ENCODE results near the gene PDIK1L.

Gene PDIK1L

DNA sequence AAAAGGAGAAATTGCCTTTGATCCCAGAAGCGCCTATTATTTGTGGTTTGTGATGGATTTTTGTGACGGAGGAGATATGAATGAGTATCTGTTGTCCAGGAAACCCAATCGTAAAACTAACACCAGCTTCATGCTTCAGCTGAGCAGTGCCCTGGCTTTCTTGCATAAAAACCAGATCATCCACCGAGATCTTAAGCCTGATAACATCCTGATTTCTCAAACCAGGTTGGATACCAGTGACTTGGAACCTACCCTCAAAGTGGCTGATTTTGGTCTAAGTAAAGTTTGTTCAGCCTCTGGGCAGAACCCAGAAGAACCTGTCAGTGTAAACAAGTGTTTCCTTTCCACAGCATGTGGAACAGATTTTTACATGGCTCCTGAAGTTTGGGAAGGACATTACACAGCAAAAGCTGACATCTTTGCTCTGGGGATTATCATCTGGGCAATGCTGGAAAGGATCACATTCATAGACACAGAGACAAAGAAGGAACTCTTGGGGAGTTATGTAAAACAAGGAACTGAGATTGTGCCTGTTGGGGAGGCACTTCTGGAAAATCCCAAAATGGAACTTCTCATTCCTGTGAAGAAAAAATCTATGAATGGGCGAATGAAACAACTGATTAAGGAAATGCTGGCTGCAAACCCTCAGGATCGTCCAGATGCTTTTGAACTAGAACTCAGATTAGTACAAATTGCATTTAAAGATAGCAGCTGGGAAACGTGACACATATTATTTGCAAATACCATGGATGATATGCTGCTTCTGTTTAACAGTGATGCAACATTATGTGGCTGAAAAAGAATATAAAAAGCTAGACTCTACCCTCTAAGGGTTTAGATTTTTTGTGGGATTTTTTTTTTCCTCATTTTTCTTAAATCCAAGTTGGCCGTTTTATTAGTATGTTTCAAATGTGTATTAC lies 10.5 kb downstream of the PDIK1L start:
- TF ChIP-seq, protein P1, sequence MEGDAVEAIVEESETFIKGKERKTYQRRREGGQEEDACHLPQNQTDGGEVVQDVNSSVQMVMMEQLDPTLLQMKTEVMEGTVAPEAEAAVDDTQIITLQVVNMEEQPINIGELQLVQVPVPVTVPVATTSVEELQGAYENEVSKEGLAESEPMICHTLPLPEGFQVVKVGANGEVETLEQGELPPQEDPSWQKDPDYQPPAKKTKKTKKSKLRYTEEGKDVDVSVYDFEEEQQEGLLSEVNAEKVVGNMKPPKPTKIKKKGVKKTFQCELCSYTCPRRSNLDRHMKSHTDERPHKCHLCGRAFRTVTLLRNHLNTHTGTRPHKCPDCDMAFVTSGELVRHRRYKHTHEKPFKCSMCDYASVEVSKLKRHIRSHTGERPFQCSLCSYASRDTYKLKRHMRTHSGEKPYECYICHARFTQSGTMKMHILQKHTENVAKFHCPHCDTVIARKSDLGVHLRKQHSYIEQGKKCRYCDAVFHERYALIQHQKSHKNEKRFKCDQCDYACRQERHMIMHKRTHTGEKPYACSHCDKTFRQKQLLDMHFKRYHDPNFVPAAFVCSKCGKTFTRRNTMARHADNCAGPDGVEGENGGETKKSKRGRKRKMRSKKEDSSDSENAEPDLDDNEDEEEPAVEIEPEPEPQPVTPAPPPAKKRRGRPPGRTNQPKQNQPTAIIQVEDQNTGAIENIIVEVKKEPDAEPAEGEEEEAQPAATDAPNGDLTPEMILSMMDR (IDR thresholded peaks at IDR 0.05; ENCODE audit: borderline replicate concordance, insufficient read depth, low read depth, low read length): no peak
- H3K4me3 ChIP-seq (ENCODE audit: low read depth, low read length): no peak overlapping the region

DNA sequence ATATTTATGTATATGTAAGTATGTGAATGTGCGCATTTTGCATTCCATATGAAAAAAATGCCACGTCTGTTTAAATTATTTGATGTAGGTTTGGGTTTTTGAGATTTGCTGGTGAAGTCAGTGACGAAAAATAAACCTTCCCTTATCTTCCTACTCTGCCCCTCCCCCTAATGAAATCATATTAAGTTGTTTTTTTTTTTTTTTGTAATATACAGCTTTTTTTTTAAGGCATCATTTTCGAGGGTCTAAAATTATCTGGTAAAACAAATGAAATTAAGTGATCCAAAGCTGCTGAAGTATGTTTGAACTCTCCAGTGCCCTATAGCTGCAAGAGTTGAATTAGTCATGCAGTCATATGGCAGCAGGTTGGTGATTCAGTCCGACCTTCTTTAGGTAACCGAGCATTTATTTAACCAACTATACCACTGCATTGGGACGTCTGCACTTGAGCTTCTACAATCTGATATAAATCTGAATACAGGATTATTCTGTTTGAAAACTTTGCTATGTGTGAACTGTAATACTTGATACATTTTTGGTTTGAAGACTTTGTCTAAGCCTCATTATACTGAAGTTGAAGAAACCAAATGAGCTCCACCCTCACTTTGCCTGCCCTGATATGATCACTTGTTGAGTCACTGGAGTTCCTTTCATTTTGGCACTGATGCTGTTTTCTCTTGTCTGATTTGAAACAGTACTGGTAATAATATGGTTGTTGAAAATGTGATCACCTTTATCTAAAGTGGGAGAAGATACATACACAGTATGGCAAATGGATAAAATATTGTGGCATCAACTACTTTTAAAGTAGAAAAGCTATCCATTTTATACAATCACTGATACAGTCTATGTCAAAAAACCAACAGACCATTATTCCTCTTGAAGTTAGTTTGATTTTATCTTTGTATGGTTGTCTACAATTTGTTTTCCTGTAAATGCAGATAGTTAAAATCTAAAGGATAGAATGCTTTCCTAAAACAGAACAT lies 11.7 kb downstream of the PDIK1L start:
- TF ChIP-seq, protein P1 (IDR thresholded peaks at IDR 0.05; ENCODE audit: borderline replicate concordance, insufficient read depth, low read depth, low read length): no peak
- no peak overlapping the region for H3K4me3 ChIP-seq (ENCODE audit: low read depth, low read length)

DNA sequence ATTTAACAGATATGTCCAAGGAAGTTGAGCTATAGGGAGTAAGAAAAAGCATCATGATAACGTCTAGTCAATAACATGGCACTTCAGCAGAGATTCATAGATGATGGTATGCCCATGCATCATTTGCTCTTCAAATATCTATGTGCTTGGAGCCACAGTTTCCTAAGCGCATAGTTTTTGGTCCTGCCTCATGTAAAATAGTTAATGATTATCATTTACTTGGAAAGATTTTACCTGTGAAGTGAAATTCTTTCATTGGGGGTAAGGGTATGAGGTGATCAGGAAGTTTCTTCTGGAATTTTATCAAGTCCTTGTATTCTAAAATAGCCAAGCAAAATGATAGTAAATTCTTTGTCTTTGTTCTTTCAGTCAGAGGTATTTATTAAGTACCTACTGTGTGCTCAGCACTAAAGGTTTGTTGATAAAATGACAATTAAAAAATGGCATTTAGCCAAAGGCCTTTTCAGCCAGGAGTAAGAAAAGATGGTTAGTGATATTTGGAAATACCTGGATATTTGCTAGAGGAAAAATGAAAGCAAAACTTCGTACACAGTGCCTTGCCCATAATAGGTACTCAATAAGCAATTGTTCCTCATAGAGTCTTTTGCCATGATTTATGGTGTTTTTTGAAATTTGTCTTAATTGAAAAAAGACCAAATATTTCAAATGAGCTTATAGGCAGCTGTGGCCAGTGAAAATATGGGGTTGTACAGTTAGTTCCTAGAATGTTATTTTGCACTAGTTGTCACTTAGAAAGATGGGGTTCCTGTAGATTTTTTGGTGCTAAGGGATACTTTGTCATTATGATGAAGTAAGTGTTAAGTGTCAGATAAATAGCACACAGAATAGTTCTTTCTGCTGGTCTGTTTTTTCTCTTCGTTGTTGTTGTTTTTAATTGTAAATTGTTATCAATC lies 13.1 kb downstream of the PDIK1L start:
- TF ChIP-seq, protein P1 (IDR thresholded peaks at IDR 0.05; ENCODE audit: borderline replicate concordance, insufficient read depth, low read depth, low read length): no peak
- H3K4me3 ChIP-seq (ENCODE audit: low read depth, low read length): no peak overlapping the region

DNA sequence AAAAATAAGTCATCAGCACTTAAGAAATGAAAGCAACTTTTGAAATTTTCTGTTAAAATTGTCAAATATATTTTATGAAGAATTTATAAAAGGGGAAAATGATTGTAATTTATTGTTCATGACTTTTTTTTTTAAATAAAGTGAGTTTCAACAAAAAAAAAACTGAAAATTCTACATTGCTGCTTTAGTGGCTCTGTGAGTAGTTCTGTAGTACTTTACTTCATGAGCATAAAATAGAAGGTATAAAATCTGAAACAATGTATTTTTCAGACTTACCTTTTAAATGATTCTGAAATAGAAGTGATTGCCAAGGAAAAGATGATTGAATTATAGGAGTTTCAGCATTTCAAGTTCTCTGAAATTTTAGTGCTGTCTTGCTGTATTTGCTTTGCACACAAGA lies 13.8 kb downstream of the PDIK1L start:
- TF ChIP-seq, protein P1 (IDR thresholded peaks at IDR 0.05; ENCODE audit: borderline replicate concordance, insufficient read depth, low read depth, low read length): no peak
- H3K4me3 ChIP-seq (ENCODE audit: low read depth, low read length): no peak overlapping the region

DNA sequence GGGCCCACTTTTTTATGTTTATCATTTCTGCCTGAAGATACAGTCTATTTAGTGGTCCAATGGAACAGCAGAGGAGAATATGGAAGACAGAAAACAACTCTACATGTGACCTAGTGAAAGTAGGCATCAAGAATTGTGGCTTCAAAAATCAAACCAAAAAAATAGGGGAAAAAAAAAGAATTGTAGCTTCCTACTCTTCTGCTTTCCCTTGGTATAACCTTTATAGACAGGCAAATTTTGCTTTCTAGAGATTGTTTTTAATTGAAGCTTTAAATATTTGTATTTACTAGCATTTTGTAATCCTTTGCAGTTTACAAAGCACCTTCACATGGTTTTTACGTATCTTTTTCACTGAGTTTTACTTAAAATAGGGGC lies 14.3 kb downstream of the PDIK1L start:
- TF ChIP-seq, protein P1 (IDR thresholded peaks at IDR 0.05; ENCODE audit: borderline replicate concordance, insufficient read depth, low read depth, low read length): no peak
- no peak overlapping the region for H3K4me3 ChIP-seq (ENCODE audit: low read depth, low read length)

DNA sequence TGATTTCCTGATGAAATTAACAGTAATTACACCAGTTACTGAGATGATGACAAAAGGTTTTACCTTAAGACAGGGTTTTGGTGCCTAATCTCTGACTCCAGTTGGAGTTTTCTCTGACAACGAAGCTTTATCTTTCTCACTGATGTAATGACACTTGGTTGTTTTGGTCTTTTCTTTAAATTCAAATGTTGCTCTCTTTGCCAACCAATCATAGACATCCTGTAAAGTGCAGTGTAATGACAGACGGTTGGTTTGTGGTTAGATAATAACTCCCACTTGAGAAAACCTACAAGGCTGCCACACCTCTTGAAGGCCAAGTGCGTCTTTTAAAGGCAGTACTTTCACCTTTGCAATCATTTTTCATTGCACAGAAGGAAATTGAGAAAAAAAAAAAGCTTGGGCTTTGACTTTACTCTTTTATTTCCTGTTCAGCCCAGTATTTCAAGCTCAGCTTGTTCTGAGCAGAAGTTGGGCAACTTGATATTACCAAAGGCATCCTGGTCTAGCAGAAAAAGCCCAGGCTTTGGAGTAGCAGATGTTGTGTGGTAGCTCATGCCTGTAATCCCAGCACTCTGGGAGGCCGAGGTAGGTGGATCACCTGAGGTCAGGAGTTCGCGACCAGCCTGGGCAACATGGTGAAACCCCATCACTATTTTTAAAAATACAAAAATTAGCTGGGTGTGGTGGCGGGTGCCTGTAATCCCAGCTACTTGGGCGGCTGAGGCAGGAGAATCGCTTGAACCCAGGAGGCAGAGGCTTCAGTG lies 14.9 kb downstream of the PDIK1L start:
- TF ChIP-seq, protein P1 (IDR thresholded peaks at IDR 0.05; ENCODE audit: borderline replicate concordance, insufficient read depth, low read depth, low read length): no peak
- H3K4me3 ChIP-seq (ENCODE audit: low read depth, low read length): no peak overlapping the region
